Activated CD4-positive, alpha-beta memory T cell treated with anti-CD3 and anti-CD28 coated beads for 36 hours (primary cell): ENCODE results near the gene SLC39A11. TPM values are rescaled to one million over a fixed set of nuclear protein-coding genes. Genes with fewer than 3 reads are reported as not detected.

Source experiments
- CTCF ChIA-PET: fragments of 350-600 bp; sonication (Branson Sonifier 250); formaldehyde crosslinking; loops from one replicate; lab custom pipeline; 2021; ENCODE audit warnings: antibody characterized with exemption, inconsistent platforms; lab: Charles Lee
- POLR2A ChIA-PET: fragments of 350-600 bp; sonication (Branson Sonifier 250); formaldehyde crosslinking; loops from one replicate; lab custom pipeline; 2021; ENCODE audit warnings: antibody characterized with exemption; lab: Charles Lee
- DNase-seq: peaks from one replicate; pipeline ENCODE4 v3.0.0-alpha.2; 2020
- H3K27ac Mint-ChIP-seq: one replicate; pipeline ENCODE4 v1.8.0; 2021; ENCODE audit warnings: mixed read lengths
- H3K27me3 Mint-ChIP-seq: one replicate; pipeline ENCODE4 v1.8.0; 2021; ENCODE audit warnings: mixed read lengths
- H3K36me3 Mint-ChIP-seq: one replicate; pipeline ENCODE4 v1.8.0; 2021; ENCODE audit warnings: mixed read lengths
- H3K4me1 Mint-ChIP-seq: one replicate; pipeline ENCODE4 v1.8.0; 2021; ENCODE audit warnings: low read depth, mixed read lengths
- H3K4me3 Mint-ChIP-seq: one replicate; pipeline ENCODE4 v1.8.0; 2021; ENCODE audit warnings: mild to moderate bottlenecking, mixed read lengths
- H3K9me3 Mint-ChIP-seq: one replicate; pipeline ENCODE4 v1.8.0; 2021; ENCODE audit warnings: mixed read lengths
- intact Hi-C: fragments of 100-400 bp; cut with micrococcal nuclease; formaldehyde crosslinking; loops from one replicate; pipeline ENCODE4 v1.15.1; 2023
- total RNA-seq, 2 experiments: library from RNA; stranded (reverse); gene quantifications; one replicate each; pipeline ENCODE4 v1.2.3, GENCODE V29; 2021

Gene SLC39A11
- total RNA-seq, 2 experiments from 2014 or later: 14.9 to 15.2 TPM

- no peaks in the 10 kb centered on the region for H3K9me3 Mint-ChIP-seq
- no peak overlapping the region for H3K27ac Mint-ChIP-seq
- H3K27me3 Mint-ChIP-seq: no peaks in the 10 kb centered on the region
- ChIA-PET CTCF (no interaction called here), POLR2A (no interaction called here)
- intact Hi-C loops: no loop called here
- H3K4me1 Mint-ChIP-seq: no peaks in the 10 kb centered on the region
- no peak for DNase-seq
- no peak overlapping the region for H3K4me3 Mint-ChIP-seq
- H3K36me3 Mint-ChIP-seq: no peaks in the 10 kb centered on the region
Observed at GRCh38 chr17:72661945-72662826, 430.3 kb downstream of the SLC39A11 start.

GRCh38 chr17:72661116-72661944, 431.2 kb downstream of the SLC39A11 start:
- intact Hi-C loops: no loop called here
- no peak for DNase-seq
- Mint-ChIP-seq H3K27ac (no peak overlapping the region), H3K4me3 (no peak overlapping the region), H3K9me3 (no peaks in the 10 kb centered on the region), H3K36me3 (no peaks in the 10 kb centered on the region), H3K27me3 (no peaks in the 10 kb centered on the region), H3K4me1 (no peaks in the 10 kb centered on the region)
- CTCF ChIA-PET: interaction anchor here (0.8 kb wide), 1 partner anchor 565 kb away, joined by 3 read pairs; no protein-coding TSS in a partner anchor
- POLR2A ChIA-PET: no interaction called here

GRCh38 chr17:72660274-72661115, 432.0 kb downstream of the SLC39A11 start:
- Mint-ChIP-seq H3K4me3 (no peak overlapping the region), H3K4me1 (no peaks in the 10 kb centered on the region), H3K27ac (no peak overlapping the region), H3K9me3 (no peaks in the 10 kb centered on the region), H3K36me3 (no peaks in the 10 kb centered on the region), H3K27me3 (no peaks in the 10 kb centered on the region)
- intact Hi-C loops: no loop called here
- DNase-seq: no peak
- POLR2A ChIA-PET: interaction anchor here (0.5 kb wide), 1 partner anchor 751 kb away, joined by 3 read pairs; no protein-coding TSS in a partner anchor
- CTCF ChIA-PET: interaction anchor here (0.8 to 1.6 kb wide), 2 partner anchors 104 to 566 kb away, joined by 3 to 5 read pairs; no protein-coding TSS in a partner anchor

GRCh38 chr17:72659811-72660210, 432.7 kb downstream of the SLC39A11 start:
- H3K27me3 Mint-ChIP-seq: no peaks in the 10 kb centered on the region
- H3K36me3 Mint-ChIP-seq: no peaks in the 10 kb centered on the region
- ChIA-PET POLR2A (no interaction called here), CTCF (interaction anchor here (1.6 kb wide), 1 partner anchor 103 kb away, joined by 5 read pairs; no protein-coding TSS in a partner anchor)
- no peak for DNase-seq
- intact Hi-C loops: no loop called here
- no peaks in the 10 kb centered on the region for H3K4me1 Mint-ChIP-seq
- H3K9me3 Mint-ChIP-seq: no peaks in the 10 kb centered on the region
- no peak overlapping the region for H3K4me3 Mint-ChIP-seq
- no peak overlapping the region for H3K27ac Mint-ChIP-seq

- H3K27me3 Mint-ChIP-seq: no peaks in the 10 kb centered on the region
Observed at GRCh38 chr17:72658675-72659074, 433.8 kb downstream of the SLC39A11 start.

GRCh38 chr17:72657467-72658317, 434.8 kb downstream of the SLC39A11 start:
- ChIA-PET CTCF (no interaction called here), POLR2A (no interaction called here)
- no peaks in the 10 kb centered on the region for H3K9me3 Mint-ChIP-seq
- H3K36me3 Mint-ChIP-seq: no peaks in the 10 kb centered on the region
- no peak for DNase-seq
- no peaks in the 10 kb centered on the region for H3K27me3 Mint-ChIP-seq
- no peak overlapping the region for H3K27ac Mint-ChIP-seq
- H3K4me1 Mint-ChIP-seq: no peaks in the 10 kb centered on the region
- intact Hi-C loops: no loop called here
- H3K4me3 Mint-ChIP-seq: no peak overlapping the region

More at GRCh38 chr17:72658675-72659074, 433.8 kb downstream of the SLC39A11 start:
- Mint-ChIP-seq H3K9me3 (no peaks in the 10 kb centered on the region), H3K27ac (no peak overlapping the region), H3K36me3 (no peaks in the 10 kb centered on the region), H3K4me1 (no peaks in the 10 kb centered on the region), H3K4me3 (no peak overlapping the region)
- ChIA-PET POLR2A (no interaction called here), CTCF (interaction anchor here (1.6 kb wide), 1 partner anchor 102 kb away, joined by 5 read pairs; no protein-coding TSS in a partner anchor)
- no peak for DNase-seq
- intact Hi-C loops: no loop called here

- no peaks in the 10 kb centered on the region for H3K4me1 Mint-ChIP-seq
- no peak overlapping the region for H3K4me3 Mint-ChIP-seq
- ChIA-PET POLR2A (no interaction called here), CTCF (interaction anchor here (1.2 kb wide), 1 partner anchor 70 kb away, joined by 3 read pairs; no protein-coding TSS in a partner anchor)
- no peaks in the 10 kb centered on the region for H3K27me3 Mint-ChIP-seq
- no peak overlapping the region for H3K27ac Mint-ChIP-seq
- no peaks in the 10 kb centered on the region for H3K9me3 Mint-ChIP-seq
- no peaks in the 10 kb centered on the region for H3K36me3 Mint-ChIP-seq
- no peak for DNase-seq
- intact Hi-C loops: no loop called here
Observed at GRCh38 chr17:72656130-72656763, 436.2 kb downstream of the SLC39A11 start.

- H3K4me1 Mint-ChIP-seq: no peaks in the 10 kb centered on the region
- DNase-seq: no peak
- CTCF ChIA-PET: interaction anchor here (1.0 kb wide), 1 partner anchor 98 kb away, joined by 3 read pairs; no protein-coding TSS in a partner anchor
- H3K27me3 Mint-ChIP-seq: no peaks in the 10 kb centered on the region
- no peak overlapping the region for H3K4me3 Mint-ChIP-seq
- H3K9me3 Mint-ChIP-seq: no peaks in the 10 kb centered on the region
- no peak overlapping the region for H3K27ac Mint-ChIP-seq
- H3K36me3 Mint-ChIP-seq: no peaks in the 10 kb centered on the region
- intact Hi-C loops: no loop called here
- POLR2A ChIA-PET: no interaction called here
Observed at GRCh38 chr17:72654706-72655105, 437.8 kb downstream of the SLC39A11 start.

- intact Hi-C loops: no loop called here
- POLR2A ChIA-PET: interaction anchor here (0.8 kb wide), 1 partner anchor 67 kb away, joined by 5 read pairs; no protein-coding TSS in a partner anchor
- no peak overlapping the region for H3K27ac Mint-ChIP-seq
- CTCF ChIA-PET: no interaction called here
- H3K4me1 Mint-ChIP-seq: no peaks in the 10 kb centered on the region
- DNase-seq: no peak
- no peak overlapping the region for H3K4me3 Mint-ChIP-seq
- no peaks in the 10 kb centered on the region for H3K27me3 Mint-ChIP-seq
- H3K36me3 Mint-ChIP-seq: no peaks in the 10 kb centered on the region
- H3K9me3 Mint-ChIP-seq: no peaks in the 10 kb centered on the region
Observed at GRCh38 chr17:72651988-72652387, 440.5 kb downstream of the SLC39A11 start.

- no peaks in the 10 kb centered on the region for H3K9me3 Mint-ChIP-seq
- ChIA-PET CTCF (no interaction called here), POLR2A (no interaction called here)
- H3K4me1 Mint-ChIP-seq: no peaks in the 10 kb centered on the region
- H3K27ac Mint-ChIP-seq: no peak overlapping the region
- peaks cover 3% of the 10 kb centered on the region for H3K36me3 Mint-ChIP-seq
- H3K4me3 Mint-ChIP-seq: no peak overlapping the region
- H3K27me3 Mint-ChIP-seq: no peaks in the 10 kb centered on the region
- no peak for DNase-seq
- intact Hi-C loops: no loop called here
Observed at GRCh38 chr17:72648702-72649101, 443.8 kb downstream of the SLC39A11 start.
